Activated CD8-positive, alpha-beta memory T cell treated with anti-CD3 and anti-CD28 coated beads, Interleukin-2, amount 50 U/mL, for 1 hour (primary cell): ENCODE data around the gene FZD2.

ENCODE experiments used
- DNase-seq: peaks from one replicate; pipeline ENCODE4 v3.0.0-alpha.2; 2020; ENCODE audit errors: extremely low read depth

FZD2 gene

GRCh38 chr17:44607836-44608690 is 50.8 kb downstream of the FZD2 start:
- no peak for DNase-seq

- no peak for DNase-seq
Observed at GRCh38 chr17:44608727-44609435, 51.6 kb downstream of the FZD2 start.

DNA sequence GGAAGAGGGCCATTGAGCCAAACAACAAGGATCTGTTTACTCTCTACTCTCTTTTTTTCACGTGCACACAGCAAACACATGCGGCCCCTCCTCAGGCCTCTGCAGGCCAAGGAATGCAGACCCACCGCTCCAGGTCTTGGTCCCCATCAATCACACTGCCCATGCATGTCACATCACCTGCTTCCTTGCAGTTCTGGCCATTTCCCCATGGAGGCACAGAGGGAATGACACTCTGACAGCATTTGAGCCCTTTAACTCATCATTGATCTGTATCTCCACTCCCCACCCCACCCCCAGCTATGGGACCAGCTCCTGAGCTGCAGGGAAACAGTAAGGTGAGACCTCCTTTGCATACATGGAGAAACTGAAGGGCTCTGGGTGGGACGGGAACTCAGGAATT is 53.0 kb downstream of the FZD2 start:
- DNase-seq, result no peak
